Measurements from ENCODE around the gene MMP24.
A peak's percentile ranks its signal among the peaks of the same experiment; 100 is the strongest.
"Not testable (repeated sequence)": the region's sequence is repeated elsewhere in the genome, so short reads cannot be mapped to it uniquely, and the experiment has no call there.

MMP24 gene

DNA sequence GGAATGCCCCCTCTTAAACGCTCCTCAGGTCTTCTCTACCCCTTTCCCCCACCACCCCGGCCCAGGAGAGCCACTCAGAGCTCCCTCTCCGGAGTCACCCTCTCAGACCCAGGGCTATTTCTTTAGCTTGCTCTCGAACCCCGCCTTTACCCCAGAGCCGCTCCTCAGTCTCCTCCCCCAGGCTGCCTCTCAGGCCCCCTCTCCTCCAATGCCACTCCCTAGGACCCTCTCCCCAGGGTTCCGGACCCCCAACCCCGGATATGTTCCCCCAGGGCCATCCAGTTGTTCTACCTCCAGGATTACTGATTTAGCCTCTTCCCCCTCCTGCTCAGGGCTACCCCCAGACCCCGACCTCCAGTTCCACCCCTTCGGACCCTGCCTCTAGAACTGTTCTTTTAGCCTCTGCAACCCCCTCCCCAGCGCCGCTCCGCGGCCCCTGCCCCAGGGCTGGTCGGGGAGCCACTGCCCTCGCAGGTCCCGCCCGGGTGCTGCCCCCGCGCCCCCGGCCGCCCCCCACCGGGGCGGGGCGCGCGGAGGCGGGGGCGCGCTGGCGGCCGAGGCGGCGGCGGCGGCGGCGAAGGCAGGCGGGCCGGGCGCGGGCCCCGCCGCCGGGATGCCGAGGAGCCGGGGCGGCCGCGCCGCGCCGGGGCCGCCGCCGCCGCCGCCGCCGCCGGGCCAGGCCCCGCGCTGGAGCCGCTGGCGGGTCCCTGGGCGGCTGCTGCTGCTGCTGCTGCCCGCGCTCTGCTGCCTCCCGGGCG, at the start of gene MMP24:
MMP24 (plus strand) TSS at position 565 of the 758 bp plus-strand sequence; CDS start at position 614, 49 bp downstream.
- DNase-seq (ENCODE audit: low read depth in 2 of 2), result no peak

DNA sequence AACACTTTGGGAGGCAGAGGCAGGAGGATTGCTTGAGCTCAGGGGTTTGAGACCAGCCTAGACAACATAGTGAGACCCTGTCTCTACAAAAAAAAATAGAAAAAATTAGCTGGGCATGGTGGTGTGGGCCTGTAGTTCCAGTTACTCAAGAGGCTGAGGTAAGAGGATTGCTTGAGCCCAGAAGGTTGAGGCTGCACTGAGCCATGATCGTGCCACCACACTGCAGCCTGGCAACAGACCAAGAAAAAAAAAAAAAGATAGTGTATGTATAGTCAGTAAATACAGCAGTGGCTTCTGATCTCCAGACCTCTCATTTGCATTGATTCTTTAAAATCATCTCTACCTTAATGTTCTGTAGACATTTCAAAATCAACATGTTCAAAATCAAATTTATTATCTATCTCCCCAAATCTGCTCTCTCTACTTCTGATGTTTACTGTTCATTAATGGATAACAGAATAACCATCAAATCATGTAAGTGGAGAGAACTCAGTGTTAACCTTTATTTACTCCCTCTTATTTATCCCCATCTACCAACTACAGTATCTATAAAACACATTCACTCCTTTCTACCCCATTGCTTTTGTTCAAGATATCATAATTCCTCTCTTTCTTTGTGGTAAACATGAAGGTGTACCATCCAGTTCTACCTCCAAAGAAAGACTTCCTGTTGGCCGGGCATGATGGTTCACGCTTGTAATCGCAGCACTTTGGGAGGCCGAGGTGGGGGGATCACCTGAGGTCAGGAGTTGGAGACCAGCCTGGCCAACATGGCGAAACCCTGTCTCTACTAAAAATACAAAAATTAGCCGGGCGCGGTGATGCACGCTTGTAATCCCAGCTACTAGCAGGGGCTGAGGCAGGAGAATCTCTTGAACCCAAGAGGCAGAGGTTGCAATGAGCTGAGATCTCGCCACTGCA, 46.9 kb upstream of the MMP24 start:
- DNase-seq (ENCODE audit: low read depth in 2 of 2), result no peak

DNA sequence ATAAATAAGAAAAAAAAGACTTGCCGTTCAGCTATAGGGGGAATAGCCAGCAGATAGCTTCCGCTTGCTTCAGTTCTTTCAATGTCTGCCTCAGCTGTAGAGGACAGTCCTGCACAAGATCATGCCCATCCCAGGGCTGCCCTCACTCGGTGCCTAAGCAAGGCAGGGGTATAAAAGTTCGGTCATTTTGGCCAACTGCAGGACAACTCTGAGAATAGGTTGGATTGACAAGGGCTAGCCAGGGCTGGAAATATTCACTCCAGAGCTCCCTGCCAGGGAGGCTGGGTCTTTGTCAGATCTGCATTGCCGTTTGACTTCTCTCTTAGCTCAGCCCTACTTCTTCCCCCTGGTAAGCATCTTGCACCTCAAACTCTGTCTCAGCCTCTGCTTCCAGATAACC, 46.2 kb upstream of the MMP24 start:
- DNase-seq (ENCODE audit: low read depth in 2 of 2), result no peak

DNA sequence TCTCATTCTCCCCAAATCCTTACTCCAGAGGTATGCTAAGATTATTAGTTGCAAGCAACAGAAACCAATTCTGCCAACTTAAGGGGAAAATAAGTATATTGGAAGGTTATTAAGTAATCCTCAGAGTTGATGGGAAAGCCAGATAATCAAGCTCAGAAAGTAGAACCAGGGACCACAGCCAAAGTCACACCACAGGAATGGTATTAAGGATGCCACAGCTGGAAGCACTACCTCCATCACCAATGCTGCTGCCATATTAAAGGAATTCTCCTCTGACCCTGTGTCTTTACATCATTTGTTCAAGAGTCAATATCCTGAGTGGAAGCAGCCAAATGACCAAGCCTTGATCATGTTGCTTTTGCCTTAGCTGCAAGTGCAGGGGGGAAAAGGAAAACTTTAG, 44.8 kb upstream of the MMP24 start:
- DNase-seq (ENCODE audit: low read depth in 2 of 2), result no peak

DNA sequence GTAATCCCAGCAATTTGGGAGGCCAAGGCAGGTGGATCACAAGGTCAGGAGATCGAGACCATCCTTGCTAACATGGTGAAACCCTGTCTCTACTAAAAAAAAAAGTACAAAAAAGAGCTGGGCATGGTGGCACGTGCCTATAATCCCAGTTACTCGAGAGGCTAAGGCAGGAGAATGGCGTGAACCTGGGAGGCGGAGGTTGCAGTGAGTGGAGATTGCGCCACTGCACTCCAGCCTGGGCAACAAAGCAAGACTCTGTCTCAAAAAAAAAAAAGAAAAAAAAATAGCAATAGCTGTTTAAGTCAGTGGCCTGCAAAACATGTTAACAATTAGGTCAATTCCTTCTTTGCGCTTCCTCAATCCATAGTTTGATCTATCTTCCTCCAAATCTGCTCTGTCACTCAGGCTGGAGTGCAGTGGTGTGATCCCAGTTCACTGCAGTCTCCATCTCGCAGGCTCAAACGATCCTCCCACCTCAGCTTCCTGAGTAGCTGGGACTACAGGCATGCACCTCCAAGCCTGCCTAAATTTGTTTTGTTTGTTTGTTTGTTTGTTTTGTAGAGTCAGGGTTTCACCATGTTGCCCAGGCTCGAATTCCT, 39.7 kb upstream of the MMP24 start:
- DNase-seq (ENCODE audit: low read depth in 2 of 2), result not testable (repeated sequence)

DNA sequence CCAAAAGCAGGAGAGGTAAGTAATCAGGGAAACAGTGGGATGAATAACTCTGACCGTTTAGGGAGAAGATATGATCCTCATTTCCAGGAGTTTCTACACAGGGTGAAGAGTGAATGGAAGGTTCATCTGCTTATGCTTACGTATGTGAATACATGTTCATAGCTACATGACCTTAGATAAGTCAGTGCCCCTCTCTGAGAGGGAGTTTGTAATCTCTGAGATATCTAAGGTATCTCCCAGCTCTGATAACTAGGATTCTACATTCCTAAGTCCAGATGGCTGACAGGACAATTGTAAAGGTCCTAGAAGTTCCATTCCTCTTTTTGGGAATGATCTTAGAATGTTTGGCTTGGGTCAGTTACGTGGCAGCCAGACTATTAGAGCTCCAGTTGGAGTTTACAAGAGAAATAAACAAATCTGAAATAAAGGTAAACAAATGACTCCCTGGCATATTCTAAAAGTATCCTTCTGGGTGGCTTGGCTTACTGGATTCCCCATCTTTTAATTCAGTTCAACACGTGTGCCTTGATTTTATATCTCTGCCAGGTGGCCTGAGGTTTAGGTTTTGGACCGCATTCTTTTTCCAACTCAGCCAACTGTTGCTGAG, 38.8 kb upstream of the MMP24 start:
- DNase-seq (ENCODE audit: low read depth in 2 of 2), result no peak

DNA sequence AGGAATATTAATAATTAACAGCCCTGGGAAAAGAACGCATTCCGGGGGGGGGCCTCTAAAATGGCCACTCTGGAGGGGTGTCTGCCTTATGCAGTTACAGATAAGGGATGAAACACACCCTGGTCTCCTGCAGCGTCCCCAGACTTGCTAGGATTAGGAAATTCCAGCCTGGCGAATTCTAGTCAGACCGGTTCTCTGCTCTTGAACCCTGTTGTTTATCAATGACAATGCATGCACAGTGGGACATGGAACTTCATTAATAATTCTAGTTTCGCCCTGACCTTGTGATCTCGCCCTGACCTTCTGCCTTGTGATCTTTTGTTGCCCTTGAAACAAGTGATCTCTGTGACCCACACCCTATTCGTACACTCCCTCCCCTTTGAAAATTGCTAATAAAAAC, 37.3 kb upstream of the MMP24 start:
- DNase-seq (ENCODE audit: low read depth in 2 of 2), result not testable (repeated sequence)

DNA sequence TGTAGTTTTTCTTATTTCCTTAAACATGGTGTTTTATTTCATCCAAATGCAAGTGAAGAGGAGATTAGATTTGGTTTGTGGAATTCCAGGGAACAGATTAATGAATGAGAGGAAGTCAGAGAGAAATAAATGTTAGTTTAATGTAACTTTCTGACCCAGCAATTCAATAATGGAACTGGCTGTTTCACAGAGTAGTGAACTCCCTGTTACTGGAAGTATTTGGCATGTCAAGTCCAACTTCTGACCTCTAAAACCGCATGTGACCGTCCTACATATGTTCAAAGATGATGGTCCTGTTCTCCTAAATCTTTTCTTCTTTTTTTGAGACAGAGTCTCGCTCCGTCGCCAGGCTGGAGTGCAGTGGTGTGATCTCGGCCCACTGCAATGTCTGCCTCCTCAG, 35.9 kb upstream of the MMP24 start:
- DNase-seq (ENCODE audit: low read depth in 2 of 2), result no peak

DNA sequence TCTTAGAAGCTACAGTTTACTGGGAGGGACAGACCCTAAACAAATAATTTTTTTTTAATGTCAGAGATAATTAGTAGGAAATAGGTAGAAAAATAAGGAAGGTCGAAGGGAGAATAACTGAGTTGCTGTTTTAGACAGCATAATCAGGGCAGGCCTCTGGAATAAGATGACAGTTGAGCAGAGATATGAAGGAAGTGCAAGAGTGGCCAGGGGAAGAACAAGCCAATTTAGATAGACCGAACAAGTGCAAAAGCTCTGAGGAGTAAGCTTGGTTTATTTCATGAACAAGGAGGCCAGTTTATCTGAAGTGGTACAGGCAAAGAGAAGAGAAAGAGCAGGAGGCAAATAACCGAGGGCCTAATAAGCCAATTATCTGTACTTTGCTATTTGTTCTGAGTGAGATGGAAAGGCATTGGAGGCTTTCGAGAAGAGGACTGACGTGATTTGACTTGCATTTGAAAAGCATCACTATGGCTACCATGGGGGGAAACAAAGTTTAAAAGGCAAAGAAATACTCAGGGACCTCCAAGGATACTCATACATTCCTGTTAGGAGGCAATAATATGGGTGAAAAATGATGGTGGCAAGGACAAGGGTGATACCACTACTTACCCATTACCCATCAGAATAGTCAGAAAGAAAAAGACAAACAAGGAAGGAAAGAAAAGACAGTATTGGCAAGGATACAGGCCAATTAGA, 34.9 kb upstream of the MMP24 start:
- no peak for DNase-seq (ENCODE audit: low read depth in 2 of 2)

DNA sequence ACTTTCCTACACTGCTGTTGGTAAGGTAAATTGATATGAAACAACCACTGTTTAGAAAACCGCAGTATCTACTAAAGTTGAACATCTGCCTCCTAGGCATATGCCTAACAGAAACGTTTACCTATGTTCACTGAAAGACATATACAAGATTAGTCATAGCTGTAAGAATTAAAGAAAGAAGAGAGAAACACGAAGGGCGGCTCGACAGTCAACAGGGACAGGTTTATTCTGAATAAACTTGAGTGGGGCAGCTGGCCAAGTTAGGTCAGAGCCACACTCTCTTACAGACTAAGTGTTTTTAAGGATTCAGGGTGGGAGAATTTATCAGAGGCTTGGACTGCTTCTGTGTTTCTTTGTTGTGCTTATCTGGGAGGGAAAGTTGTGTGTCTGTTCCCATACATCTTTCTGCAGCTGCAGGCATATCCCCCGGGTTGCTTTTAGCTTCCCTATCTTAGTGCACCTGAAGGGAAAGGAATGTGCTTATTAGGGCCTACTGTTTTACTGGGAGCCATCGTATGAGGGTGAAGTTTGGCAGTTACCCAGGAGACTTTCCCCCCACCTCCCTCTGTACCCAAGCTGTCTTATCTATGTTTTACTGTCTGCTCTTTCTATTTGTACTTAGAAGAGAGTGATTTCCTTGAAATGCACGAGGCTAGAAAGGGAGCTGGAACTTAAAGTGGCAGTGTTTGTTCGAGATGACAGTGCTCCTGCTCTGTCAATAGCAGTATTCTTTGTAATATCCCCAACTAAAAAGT, 34.2 kb upstream of the MMP24 start:
- no peak for DNase-seq (ENCODE audit: low read depth in 2 of 2)

DNA sequence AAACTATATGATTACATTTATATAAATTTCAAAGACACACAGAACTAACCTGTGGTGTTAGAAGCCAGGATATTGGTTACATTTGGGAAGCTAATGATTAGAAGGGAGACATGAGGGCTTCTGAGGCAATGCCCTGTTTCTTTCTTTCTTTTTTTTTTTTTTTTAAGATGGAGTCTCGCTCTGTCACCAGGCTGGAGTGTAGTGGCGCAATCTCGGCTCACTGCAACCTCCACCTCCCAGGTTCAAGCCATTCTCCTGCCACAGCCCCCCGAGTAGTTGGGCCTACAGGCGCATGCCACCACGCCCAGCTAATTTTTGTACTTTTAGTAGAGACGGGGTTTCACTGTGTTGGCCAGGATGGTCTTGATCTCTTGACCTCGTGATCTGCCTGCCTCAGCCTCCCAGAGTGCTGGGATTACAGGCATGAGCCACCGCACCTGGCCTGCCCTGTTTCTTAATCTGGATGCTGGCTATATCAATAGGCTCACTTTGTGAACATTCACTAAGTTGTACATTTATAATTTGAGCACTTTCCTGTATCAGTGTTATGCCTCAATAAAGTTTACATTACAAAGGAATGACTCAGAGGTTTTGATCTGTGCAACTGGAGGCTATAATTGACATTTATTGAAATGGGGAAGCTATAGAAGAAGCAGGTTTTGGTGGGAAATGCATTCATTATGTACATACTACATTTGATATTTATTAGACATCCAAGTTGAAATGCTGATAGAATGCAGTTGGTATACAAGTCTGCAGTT, 33.3 kb upstream of the MMP24 start:
- DNase-seq (ENCODE audit: low read depth in 2 of 2), result not testable (repeated sequence)

DNA sequence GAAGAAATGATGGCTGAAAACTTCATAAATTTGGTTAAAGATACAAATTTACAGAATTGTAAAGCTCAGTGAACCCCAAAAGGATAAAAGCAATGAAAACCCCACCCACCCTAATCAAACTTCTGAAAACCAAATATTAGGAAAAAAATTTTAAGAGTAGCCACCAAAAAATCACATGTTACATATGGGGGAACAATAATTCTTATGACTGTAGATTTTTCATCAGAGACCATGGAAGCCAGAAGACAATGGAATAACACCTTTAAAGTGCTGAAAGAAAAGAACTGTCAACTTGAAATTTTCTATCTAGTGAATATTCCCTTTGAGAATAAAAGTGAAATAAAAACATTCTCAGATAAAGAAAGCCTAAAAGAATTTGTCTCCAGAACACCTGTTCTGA, 30.2 kb upstream of the MMP24 start:
- DNase-seq (ENCODE audit: low read depth in 2 of 2), result no peak

DNA sequence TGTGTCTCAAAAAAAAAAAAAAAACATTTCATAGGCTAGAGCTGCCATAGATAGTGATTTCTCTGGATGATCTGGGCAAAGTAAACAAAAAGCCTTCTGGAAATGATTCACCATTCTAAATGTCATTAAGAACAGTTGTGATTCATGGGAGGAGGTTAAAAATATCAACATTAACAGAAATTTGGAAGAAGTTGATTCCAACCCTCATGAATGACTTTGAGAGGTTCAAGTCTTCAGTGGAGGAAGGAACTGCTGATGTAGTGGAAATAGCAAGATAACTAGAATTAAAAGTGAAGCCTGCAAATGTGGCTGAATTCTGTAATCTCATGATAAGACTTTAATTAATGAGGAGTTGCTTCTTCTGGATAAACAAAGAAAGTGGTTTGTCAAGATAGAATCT, 26.8 kb upstream of the MMP24 start:
- no peak for DNase-seq (ENCODE audit: low read depth in 2 of 2)

DNA sequence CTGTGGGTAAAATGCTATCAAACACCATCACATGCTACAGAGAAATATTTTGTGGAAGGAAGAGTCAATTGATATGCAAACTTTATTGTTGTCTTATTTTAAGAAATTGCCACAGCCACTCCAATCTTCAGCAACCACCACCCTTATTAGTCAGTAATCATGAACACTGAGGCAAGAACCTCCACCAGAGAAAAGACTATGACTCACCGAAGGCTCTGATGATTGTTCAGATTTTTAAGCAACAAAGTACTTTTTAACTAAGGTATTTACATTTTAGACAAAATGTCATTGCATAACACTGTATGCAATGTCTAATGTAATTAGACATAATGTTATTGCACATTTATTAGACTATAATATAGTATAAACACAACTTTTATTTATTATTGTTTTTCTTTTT, 26.2 kb upstream of the MMP24 start:
- no peak for DNase-seq (ENCODE audit: low read depth in 2 of 2)

DNA sequence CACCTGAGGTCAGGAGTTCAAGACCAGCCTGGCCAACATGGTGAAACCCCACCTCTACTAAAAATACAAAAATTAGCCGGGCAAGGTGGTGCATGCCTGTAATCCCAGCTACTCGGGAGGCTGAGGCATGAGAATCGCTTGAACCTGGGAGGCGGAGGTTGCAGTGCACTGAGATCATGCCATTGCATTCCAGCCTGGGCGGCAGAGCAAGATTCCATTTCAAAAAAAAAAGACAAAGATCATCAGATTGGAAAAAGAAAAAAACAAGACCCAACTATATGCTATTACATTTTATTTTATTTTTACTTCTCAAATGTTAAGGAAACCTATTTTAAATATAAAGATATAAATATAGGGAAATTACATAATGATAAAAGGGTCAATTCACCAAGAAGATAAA, 25.0 kb upstream of the MMP24 start:
- DNase-seq (ENCODE audit: low read depth in 2 of 2), result not testable (repeated sequence)

DNA sequence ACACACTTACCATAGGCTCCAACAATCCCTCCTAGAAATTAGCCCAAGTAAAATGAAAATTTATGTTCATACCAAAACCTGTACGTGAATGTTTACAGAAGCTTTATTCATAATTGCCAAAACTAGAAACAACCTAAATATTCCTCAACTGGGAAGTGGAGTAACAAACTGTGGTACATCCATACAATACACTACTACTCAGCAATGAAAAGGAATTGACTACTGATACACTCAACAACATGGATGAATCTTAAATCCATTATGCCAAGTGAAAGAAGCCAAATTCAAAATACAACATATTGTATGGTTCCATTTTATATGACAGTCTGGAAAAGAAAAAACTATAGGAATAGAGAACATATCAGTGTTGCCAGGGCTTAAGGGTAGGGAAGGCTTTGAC, 19.7 kb upstream of the MMP24 start:
- no peak for DNase-seq (ENCODE audit: low read depth in 2 of 2)

DNA sequence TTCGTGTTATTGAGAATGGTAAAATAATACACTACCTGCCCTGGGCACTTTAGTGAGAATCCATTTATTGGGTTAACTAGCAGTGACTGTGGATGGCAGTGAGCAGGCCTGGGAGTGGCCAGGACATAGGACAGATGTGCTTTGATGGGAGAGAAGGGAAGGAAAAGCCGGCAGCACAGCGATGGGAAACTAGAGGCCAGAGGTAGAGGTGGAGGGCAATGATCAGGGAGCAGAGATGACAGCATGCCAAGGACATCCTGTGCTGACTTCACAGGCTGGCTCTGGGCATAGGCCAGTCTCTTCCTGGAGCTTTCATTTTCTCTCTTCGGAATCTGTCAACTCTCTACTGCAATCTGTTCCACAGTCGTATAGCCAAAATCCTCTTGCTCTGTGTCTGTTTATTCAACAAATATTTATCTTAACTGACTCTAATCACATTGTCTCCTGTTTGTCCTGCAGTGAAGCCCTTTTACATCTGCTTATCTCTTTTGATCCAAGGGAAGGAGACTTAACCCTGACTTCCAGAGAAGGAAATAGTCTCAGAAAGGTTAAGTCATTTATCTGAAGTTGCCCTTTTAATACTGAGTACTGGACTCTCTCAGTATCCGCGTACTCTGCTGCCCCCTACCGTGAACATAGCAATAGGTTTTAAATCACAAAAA, 18.4 kb upstream of the MMP24 start:
- DNase-seq (ENCODE audit: low read depth in 2 of 2), result peak in 1 of 2 experiments; percentile 33

DNA sequence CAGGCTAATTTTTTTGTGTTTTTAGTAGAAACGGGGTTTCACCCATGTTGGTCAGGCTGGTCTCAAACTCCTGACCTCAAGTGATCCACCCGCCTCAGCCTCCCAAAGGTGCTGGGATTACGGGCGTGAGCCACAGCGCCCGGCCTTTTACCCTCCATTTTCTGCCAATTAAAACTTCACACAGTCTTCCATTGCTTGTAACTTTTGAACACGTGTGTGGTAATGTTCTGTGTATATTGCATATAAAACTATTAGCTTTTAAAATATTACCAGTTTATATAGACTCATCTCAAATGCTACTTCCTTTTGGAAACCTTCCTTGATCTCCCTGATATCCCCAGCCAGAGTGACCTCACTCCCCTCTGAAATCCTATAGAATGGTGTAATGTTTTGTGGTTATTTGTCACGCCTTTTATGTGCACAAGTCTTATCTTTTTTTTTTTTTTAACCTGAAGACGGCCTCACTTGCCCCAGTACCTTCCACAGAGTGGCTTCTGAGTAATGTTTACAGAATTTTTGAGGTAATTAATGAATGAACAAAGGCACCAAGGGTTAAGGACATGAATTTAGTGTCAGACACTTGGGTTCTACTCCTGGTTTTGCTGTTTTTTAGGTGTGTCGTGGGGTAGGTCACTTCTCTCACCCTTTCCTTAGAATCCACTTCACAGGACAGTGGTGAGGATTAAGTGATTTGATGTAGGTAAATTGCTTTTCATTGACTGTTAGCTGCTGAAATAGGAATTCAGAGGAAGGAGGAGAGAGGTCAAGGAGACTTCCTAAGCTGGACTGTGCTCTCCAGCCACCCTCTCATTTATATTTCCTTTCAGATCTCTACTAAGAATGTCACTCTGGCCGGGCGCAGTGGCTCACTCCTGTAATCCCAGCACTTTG, 11.2 kb upstream of the MMP24 start:
- peak; percentile 53 to 54 for DNase-seq (ENCODE audit: low read depth in 2 of 2)

Data from fibroblast of skin of left biceps (primary cell).